ENCODE data around the gene GCH1.
"Not testable (repeated sequence)": the region's sequence is repeated elsewhere in the genome, so short reads cannot be mapped to it uniquely, and the experiment has no call there.

Gene GCH1

DNA sequence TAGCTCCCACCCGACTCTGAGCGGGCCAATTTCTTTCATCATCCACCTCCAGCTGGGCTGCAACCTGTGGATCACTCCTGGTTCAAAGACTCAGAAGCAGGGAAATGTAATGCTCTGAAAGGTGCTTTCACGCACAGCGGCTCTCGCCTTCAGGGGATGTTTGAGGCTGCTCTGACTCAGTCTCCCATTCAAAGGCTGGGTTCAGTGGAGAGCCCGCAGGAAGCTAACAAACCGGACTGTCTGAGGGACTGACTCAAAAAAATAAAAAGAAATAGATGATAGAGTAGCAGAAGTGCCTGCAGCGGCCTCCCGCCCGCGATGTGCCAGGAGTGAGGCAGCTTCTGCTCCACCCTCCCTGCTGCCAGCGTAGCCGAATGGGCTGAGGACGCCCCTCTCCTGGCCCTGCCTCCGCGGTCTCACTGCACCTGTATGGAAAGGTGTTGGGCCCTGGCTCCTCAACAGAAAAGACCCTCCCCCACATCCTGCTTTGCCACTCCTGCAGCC is 98.0 kb downstream of the GCH1 start:
- 70 to 77% methylated on average over 16 of the region's 16 CpGs for WGBS, 2 experiments
- Histone ChIP-seq H3K9me3 (ENCODE audit: control insufficient read depth, low read length) (no peaks in the 10 kb centered on the region), H3K4me1 (ENCODE audit: control insufficient read depth, insufficient read depth, low read length) (no peaks in the 10 kb centered on the region), H3K36me3 (ENCODE audit: control insufficient read depth, insufficient read depth, low read length) (no peaks in the 10 kb centered on the region), H3K27me3 (ENCODE audit: control insufficient read depth, insufficient read depth, low read length, poor library complexity, severe bottlenecking) (peaks cover 15% of the 10 kb centered on the region), H3K4me3 (ENCODE audit: insufficient read depth, low read depth, low read length) (no peak overlapping the region), H3K27ac (ENCODE audit: insufficient read depth, low read depth, low read length, poor library complexity, severe bottlenecking) (no peak overlapping the region)

DNA sequence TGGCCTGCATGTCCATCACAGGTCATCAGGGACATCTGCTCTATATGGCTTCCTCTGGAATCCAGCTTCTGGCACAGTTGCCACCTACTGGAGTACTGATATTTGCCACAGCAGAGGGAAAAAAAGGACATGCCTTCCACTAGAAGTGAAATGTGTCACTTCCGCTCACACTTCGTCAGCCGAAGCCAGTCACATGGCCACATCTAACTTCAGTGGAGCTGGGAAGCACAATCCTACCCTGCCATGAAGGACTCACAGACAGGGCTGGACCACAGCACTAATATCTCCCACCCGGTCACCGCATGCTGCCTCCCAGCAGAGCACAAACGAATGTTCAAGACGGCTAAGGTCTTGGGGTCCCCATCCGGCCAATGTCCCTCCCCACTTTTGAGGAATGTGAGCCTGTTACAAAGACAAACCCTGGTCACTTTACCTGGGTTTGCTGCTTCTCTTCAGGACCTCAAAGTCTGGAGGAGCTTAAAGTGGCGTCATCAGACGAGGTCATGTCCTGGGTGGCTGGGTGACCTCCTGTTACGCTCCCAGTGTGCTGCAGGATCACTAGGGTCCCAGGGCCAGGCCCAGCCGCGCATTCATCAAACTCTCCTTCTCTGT is 98.6 kb downstream of the GCH1 start:
- H3K27ac ChIP-seq (ENCODE audit: insufficient read depth, low read depth, low read length, poor library complexity, severe bottlenecking), result no peak overlapping the region
- H3K9me3 ChIP-seq (ENCODE audit: control insufficient read depth, low read length), result no peaks in the 10 kb centered on the region
- peaks cover 15% of the 10 kb centered on the region for H3K27me3 ChIP-seq (ENCODE audit: control insufficient read depth, insufficient read depth, low read length, poor library complexity, severe bottlenecking)
- no peaks in the 10 kb centered on the region for H3K4me1 ChIP-seq (ENCODE audit: control insufficient read depth, insufficient read depth, low read length)
- no peak overlapping the region for H3K4me3 ChIP-seq (ENCODE audit: insufficient read depth, low read depth, low read length)
- WGBS, 2 experiments, result 89 to 93% methylated on average over 13 of the region's 13 CpGs
- H3K36me3 ChIP-seq (ENCODE audit: control insufficient read depth, insufficient read depth, low read length), result no peaks in the 10 kb centered on the region

DNA sequence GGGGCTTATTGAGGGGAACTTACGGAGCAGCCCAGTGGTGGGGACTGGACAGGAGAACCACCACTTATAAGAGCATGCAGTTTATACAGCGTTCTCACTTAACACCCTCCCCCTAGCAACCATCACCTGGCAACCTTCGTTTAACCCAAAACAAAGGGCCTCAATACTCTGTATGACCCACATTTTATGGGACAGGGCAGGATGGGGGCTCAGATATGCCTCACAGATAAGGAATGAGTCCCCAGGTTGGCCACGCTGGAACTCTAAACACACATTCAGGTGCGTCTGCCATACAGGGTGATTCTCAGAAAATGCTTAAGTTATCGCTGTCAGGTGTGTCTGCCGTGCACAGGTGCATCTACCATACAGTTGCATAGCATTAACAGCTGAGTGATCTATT is 99.2 kb downstream of the GCH1 start:
- H3K27me3 ChIP-seq (ENCODE audit: control insufficient read depth, insufficient read depth, low read length, poor library complexity, severe bottlenecking), result peaks cover 15% of the 10 kb centered on the region
- H3K36me3 ChIP-seq (ENCODE audit: control insufficient read depth, insufficient read depth, low read length), result no peaks in the 10 kb centered on the region
- H3K9me3 ChIP-seq (ENCODE audit: control insufficient read depth, low read length), result no peaks in the 10 kb centered on the region
- 87 to 93% methylated on average over 7 of the region's 7 CpGs for WGBS, 2 experiments
- peaks cover 5% of the 10 kb centered on the region for H3K4me1 ChIP-seq (ENCODE audit: control insufficient read depth, insufficient read depth, low read length)
- no peak overlapping the region for H3K27ac ChIP-seq (ENCODE audit: insufficient read depth, low read depth, low read length, poor library complexity, severe bottlenecking)
- no peak overlapping the region for H3K4me3 ChIP-seq (ENCODE audit: insufficient read depth, low read depth, low read length)

DNA sequence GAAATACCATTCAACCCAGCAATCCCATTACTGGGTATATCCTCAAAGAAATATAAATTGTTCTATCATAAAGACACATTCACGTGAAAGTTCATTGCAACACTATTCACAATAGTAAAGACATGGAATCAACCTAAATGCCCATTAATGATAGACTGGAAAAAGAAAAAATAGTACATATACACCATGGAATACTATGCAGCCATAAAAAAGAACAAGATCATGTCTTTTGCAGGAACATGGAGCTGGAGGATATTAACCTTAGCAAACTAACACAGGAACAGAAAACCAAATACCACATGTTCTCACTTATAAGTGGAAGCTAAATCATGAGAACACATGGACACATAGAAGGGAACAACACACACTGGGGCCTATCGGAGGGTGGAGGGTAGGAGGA is 101.1 kb downstream of the GCH1 start:
- peaks cover 15% of the 10 kb centered on the region for H3K27me3 ChIP-seq (ENCODE audit: control insufficient read depth, insufficient read depth, low read length, poor library complexity, severe bottlenecking)
- H3K4me3 ChIP-seq (ENCODE audit: insufficient read depth, low read depth, low read length); H3K9me3 ChIP-seq (ENCODE audit: control insufficient read depth, low read length); H3K27ac ChIP-seq (ENCODE audit: insufficient read depth, low read depth, low read length, poor library complexity, severe bottlenecking); H3K4me1 ChIP-seq (ENCODE audit: control insufficient read depth, insufficient read depth, low read length); H3K36me3 ChIP-seq (ENCODE audit: control insufficient read depth, insufficient read depth, low read length): not testable (repeated sequence)
- WGBS, 2 experiments, result 89 to 100% methylated on average over 1 to 2 of the region's 2 CpGs

DNA sequence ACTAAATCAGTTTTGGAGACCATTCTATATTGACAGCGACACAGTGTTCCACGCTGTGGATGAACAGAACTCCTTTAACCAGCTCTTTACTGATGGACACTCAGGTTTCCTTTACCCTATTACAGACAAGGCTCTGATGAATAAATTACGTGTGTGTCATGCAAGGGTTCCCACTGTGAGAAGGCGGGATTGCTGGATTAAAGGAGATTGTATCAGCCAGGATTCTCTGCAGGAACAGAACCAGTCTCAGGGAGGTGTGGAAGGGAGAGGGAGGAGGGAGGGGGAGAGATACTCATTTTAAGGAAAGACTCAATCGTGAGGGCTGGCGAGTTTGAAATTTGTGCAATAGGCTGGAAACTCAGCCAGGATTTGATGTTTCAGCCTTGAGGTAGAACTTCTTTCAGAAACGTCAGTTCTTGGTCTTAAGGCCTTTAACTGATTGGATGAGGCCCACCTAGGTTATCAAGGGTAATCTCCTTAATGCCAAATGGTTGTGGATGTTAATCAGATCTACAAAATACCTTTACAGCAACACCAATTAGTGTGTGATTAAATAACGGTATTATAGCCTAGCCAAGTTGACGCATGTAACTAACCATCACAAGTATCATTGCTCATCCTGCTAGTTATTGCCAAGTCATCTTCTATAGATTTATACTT is 104.0 kb downstream of the GCH1 start:
- Histone ChIP-seq H3K36me3 (ENCODE audit: control insufficient read depth, insufficient read depth, low read length) (no peaks in the 10 kb centered on the region), H3K27ac (ENCODE audit: insufficient read depth, low read depth, low read length, poor library complexity, severe bottlenecking) (no peak overlapping the region), H3K4me3 (ENCODE audit: insufficient read depth, low read depth, low read length) (no peak overlapping the region), H3K4me1 (ENCODE audit: control insufficient read depth, insufficient read depth, low read length) (peaks cover 19% of the 10 kb centered on the region), H3K27me3 (ENCODE audit: control insufficient read depth, insufficient read depth, low read length, poor library complexity, severe bottlenecking) (no peaks in the 10 kb centered on the region), H3K9me3 (ENCODE audit: control insufficient read depth, low read length) (peaks cover 2% of the 10 kb centered on the region)
- 76 to 80% methylated on average over 9 of the region's 9 CpGs for WGBS, 2 experiments

DNA sequence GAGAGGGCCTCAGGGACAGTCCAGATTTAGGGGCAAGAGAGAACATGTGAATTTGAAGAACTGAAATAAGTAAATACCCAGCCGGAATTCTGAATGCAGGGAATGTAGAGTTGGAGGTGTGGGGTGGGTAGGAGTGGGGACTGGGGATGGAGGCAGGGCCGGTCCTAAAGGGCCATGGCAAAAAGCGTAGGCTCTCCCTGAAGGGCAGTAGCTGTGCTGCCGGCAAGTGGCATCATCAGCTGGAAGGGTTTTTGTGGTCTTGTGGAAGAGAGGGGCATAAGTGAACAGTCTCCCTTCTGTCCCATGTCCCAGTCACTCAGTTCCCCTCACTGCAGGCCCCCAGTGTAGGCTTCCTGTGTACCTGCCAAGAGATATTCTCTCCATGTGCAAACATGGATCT is 104.6 kb downstream of the GCH1 start:
- WGBS, 2 experiments, result 82 to 85% methylated on average over 4 of the region's 4 CpGs
- peaks cover 2% of the 10 kb centered on the region for H3K9me3 ChIP-seq (ENCODE audit: control insufficient read depth, low read length)
- no peak overlapping the region for H3K27ac ChIP-seq (ENCODE audit: insufficient read depth, low read depth, low read length, poor library complexity, severe bottlenecking)
- no peak overlapping the region for H3K4me3 ChIP-seq (ENCODE audit: insufficient read depth, low read depth, low read length)
- H3K27me3 ChIP-seq (ENCODE audit: control insufficient read depth, insufficient read depth, low read length, poor library complexity, severe bottlenecking), result no peaks in the 10 kb centered on the region
- H3K4me1 ChIP-seq (ENCODE audit: control insufficient read depth, insufficient read depth, low read length), result peaks cover 21% of the 10 kb centered on the region
- H3K36me3 ChIP-seq (ENCODE audit: control insufficient read depth, insufficient read depth, low read length), result no peaks in the 10 kb centered on the region

DNA sequence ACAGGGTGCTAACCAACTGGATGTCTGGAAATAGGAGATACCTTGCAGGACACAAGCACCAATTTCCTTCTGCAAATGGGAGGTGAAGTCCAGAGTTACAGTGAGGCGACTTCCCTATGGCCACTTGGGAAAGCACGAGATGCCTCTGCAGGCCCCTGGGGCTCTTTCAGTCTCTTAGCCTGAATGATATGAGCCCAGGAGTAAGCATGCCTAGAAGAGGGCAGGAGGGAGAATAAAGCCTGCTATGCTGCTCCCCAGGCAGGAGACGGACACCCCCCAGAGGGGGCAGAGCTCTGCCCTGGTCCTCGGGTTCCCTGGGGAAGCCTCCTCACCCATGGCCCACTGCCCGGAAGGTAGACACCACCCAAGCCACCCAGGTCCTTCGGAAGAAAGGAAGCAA is 105.1 kb downstream of the GCH1 start:
- no peak overlapping the region for H3K4me3 ChIP-seq (ENCODE audit: insufficient read depth, low read depth, low read length)
- no peaks in the 10 kb centered on the region for H3K36me3 ChIP-seq (ENCODE audit: control insufficient read depth, insufficient read depth, low read length)
- H3K9me3 ChIP-seq (ENCODE audit: control insufficient read depth, low read length), result peaks cover 2% of the 10 kb centered on the region
- no peak overlapping the region for H3K27ac ChIP-seq (ENCODE audit: insufficient read depth, low read depth, low read length, poor library complexity, severe bottlenecking)
- 86 to 93% methylated on average over 6 of the region's 6 CpGs for WGBS, 2 experiments
- peaks cover 21% of the 10 kb centered on the region for H3K4me1 ChIP-seq (ENCODE audit: control insufficient read depth, insufficient read depth, low read length)
- H3K27me3 ChIP-seq (ENCODE audit: control insufficient read depth, insufficient read depth, low read length, poor library complexity, severe bottlenecking), result no peaks in the 10 kb centered on the region

DNA sequence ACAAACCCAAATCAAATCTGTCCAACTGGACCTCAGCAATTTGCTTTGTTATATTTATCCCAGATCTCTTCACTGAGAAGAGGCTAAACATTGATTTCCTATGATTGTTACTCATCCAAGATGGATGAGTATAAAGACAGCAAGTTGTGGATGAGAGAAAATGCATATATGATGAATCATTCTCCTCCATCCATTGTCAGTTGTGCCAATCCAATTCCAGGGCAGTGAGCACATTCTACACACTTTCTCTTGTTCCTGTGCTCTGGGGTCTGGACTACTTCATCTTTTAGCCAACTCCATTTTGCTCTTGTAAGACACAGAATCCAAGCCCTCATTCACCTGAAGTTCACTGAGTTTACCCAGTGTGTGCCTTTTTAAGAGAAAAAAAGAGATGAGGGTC is 105.7 kb downstream of the GCH1 start:
- no peak overlapping the region for H3K27ac ChIP-seq (ENCODE audit: insufficient read depth, low read depth, low read length, poor library complexity, severe bottlenecking)
- H3K36me3 ChIP-seq (ENCODE audit: control insufficient read depth, insufficient read depth, low read length), result no peaks in the 10 kb centered on the region
- peaks cover 2% of the 10 kb centered on the region for H3K9me3 ChIP-seq (ENCODE audit: control insufficient read depth, low read length)
- peaks cover 26% of the 10 kb centered on the region for H3K4me1 ChIP-seq (ENCODE audit: control insufficient read depth, insufficient read depth, low read length)
- H3K27me3 ChIP-seq (ENCODE audit: control insufficient read depth, insufficient read depth, low read length, poor library complexity, severe bottlenecking), result no peaks in the 10 kb centered on the region
- H3K4me3 ChIP-seq (ENCODE audit: insufficient read depth, low read depth, low read length), result no peak overlapping the region

DNA sequence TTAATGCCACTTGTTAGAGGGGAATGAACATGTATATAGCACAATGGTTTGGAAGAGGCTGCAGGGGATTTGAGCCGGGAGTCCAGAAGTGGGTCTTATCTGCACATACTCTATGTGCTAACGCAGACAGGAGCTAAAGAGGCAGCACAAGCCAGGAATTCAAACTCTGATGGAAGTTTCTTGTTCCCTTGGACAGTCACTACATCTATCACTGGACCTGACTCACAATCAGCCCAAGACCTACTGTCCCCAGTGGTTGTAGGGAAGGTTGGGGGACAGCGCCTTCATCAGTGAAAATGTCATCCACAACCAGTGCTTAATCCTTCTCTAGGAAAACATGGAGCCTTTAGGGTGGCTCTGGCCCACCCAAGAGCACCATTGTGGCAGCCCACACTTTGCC is 107.8 kb downstream of the GCH1 start:
- Histone ChIP-seq H3K36me3 (ENCODE audit: control insufficient read depth, insufficient read depth, low read length) (no peaks in the 10 kb centered on the region), H3K4me1 (ENCODE audit: control insufficient read depth, insufficient read depth, low read length) (peaks cover 26% of the 10 kb centered on the region), H3K9me3 (ENCODE audit: control insufficient read depth, low read length) (peaks cover 2% of the 10 kb centered on the region), H3K27me3 (ENCODE audit: control insufficient read depth, insufficient read depth, low read length, poor library complexity, severe bottlenecking) (no peaks in the 10 kb centered on the region), H3K27ac (ENCODE audit: insufficient read depth, low read depth, low read length, poor library complexity, severe bottlenecking) (no peak overlapping the region), H3K4me3 (ENCODE audit: insufficient read depth, low read depth, low read length) (no peak overlapping the region)
- WGBS, 2 experiments, result 95 to 99% methylated on average over 3 of the region's 3 CpGs

DNA sequence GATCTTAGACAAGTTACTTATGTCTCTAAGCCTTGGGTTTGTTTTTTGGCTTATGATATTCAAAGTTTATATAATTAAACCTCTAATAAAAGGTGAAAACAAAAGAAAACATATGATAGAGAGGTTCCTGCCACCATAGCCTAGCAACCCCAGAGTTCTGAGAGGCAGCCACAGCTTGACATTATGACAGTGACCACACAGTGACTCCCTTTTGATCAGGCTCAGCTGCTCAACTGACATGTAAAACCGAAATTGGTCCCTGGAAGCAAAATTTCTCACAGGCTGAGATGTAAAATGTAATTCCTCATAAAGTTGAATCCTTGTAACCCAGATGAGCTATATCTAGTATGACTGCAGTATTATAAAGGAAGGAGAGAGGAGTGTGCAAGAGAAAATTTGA is 108.5 kb downstream of the GCH1 start:
- H3K4me1 ChIP-seq (ENCODE audit: control insufficient read depth, insufficient read depth, low read length), result peaks cover 26% of the 10 kb centered on the region
- H3K36me3 ChIP-seq (ENCODE audit: control insufficient read depth, insufficient read depth, low read length), result no peaks in the 10 kb centered on the region
- H3K27ac ChIP-seq (ENCODE audit: insufficient read depth, low read depth, low read length, poor library complexity, severe bottlenecking), result peak overlapping the region; percentile 38
- no peaks in the 10 kb centered on the region for H3K27me3 ChIP-seq (ENCODE audit: control insufficient read depth, insufficient read depth, low read length, poor library complexity, severe bottlenecking)
- H3K4me3 ChIP-seq (ENCODE audit: insufficient read depth, low read depth, low read length), result no peak overlapping the region
- 77 to 80% methylated on average over 1 of the region's 1 CpG for WGBS, 2 experiments
- peaks cover 2% of the 10 kb centered on the region for H3K9me3 ChIP-seq (ENCODE audit: control insufficient read depth, low read length)
